Tibial artery (tissue), 4 donors: ENCODE data around the gene C5AR2.

Experiments used
- DNase-seq, 2 donors: peaks; one replicate each; pipeline ENCODE4 v3.0.0-alpha.2; 2019
- H3K27ac ChIP-seq, 2 donors: fragments of 200-600 bp; sonication (generic) in 1 of 2; 1 replicate in 1 of 2; 2 replicates in 1 of 2; pipeline ENCODE4 v1.5.1; 2018 to 2019; ENCODE audit warnings: mild to moderate bottlenecking in 1 of 2
- H3K27me3 ChIP-seq, 2 donors: fragments of 200-600 bp; sonication (generic) in 1 of 2; one replicate each; pipeline versions ENCODE4 v1.5.1 to v1.6.0; 2016 to 2019
- H3K36me3 ChIP-seq, 3 donors: fragments of 200-600 bp; sonication (generic) in 2 of 3; one replicate each; pipeline ENCODE4 v1.5.1; 2016 to 2019; ENCODE audit warnings: mild to moderate bottlenecking in 2 of 3
- H3K4me1 ChIP-seq, 4 donors: fragments of 200-600 bp; sonication (generic) in 2 of 4; 1 replicate in 3 of 4; 2 replicates in 1 of 4; pipeline ENCODE4 v1.5.1; 2016 to 2019
- H3K4me3 ChIP-seq, 2 donors: fragments of 200-600 bp; sonication (generic) in 1 of 2; 1 replicate in 1 of 2; 2 replicates in 1 of 2; pipeline ENCODE4 v1.5.1; 2018 to 2019; ENCODE audit warnings: mild to moderate bottlenecking in 2 of 2
- H3K9me3 ChIP-seq, 3 donors: fragments of 200-600 bp; sonication (generic) in 1 of 3; one replicate each; pipeline ENCODE4 v1.5.1; 2016 to 2019
- CTCF ChIP-seq, 2 experiments: fragments of 200-600 bp in 1 of 2; fragments of 450-650 bp in 1 of 2; IDR thresholded peaks; one replicate each; pipeline ENCODE4 v1.5.1; 2017 to 2019; ENCODE audit warnings: antibody characterized with exemption in 2 of 2, mild to moderate bottlenecking in 1 of 2, moderate library complexity in 1 of 2
- intact Hi-C: fragments of 100-400 bp; cut with DNase I; formaldehyde crosslinking; loops from one replicate; pipeline ENCODE4 v1.15.0; 2023; ENCODE audit warnings: low total_unique reads

Gene C5AR2

GRCh38 chr19:47375694-47376588 is 44.0 kb downstream of the C5AR2 start:
- no peak overlapping the region for H3K27ac ChIP-seq
- H3K36me3 ChIP-seq: peaks cover 71 to 100% (median 93%) of the 10 kb centered on the region in 3 donors
- H3K9me3 ChIP-seq: no peaks in the 10 kb centered on the region
- no peak for DNase-seq
- intact Hi-C loops: no loop called here
- no peak for TF ChIP-seq CTCF (IDR thresholded peaks at IDR 0.05)
- no peaks in the 10 kb centered on the region for H3K27me3 ChIP-seq
- H3K4me3 ChIP-seq: no peak overlapping the region
- no peaks in the 10 kb centered on the region for H3K4me1 ChIP-seq

GRCh38 chr19:47376589-47377144 is 44.7 kb downstream of the C5AR2 start:
- TF ChIP-seq CTCF (IDR thresholded peaks at IDR 0.05): no peak
- no peaks in the 10 kb centered on the region for H3K9me3 ChIP-seq
- intact Hi-C loops: no loop called here
- no peak overlapping the region for H3K4me3 ChIP-seq
- no peak for DNase-seq
- no peak overlapping the region for H3K27ac ChIP-seq
- H3K36me3 ChIP-seq: peaks cover 78 to 100% (median 93%) of the 10 kb centered on the region in 3 donors
- H3K4me1 ChIP-seq: no peaks in the 10 kb centered on the region
- no peaks in the 10 kb centered on the region for H3K27me3 ChIP-seq

- Histone ChIP-seq H3K27me3 (no peaks in the 10 kb centered on the region), H3K9me3 (no peaks in the 10 kb centered on the region), H3K4me1 (no peaks in the 10 kb centered on the region), H3K36me3 (peaks cover 82 to 100% (median 93%) of the 10 kb centered on the region in 3 donors), H3K4me3 (no peak overlapping the region), H3K27ac (no peak overlapping the region)
- DNase-seq: no peak
- TF ChIP-seq CTCF (IDR thresholded peaks at IDR 0.05): no peak
- intact Hi-C loops: no loop called here
Measured at GRCh38 chr19:47377208-47377701, 45.3 kb downstream of the C5AR2 start.

- TF ChIP-seq CTCF (IDR thresholded peaks at IDR 0.05): no peak
- H3K36me3 ChIP-seq: peaks cover 78 to 97% (median 92%) of the 10 kb centered on the region in 3 donors
- no peaks in the 10 kb centered on the region for H3K27me3 ChIP-seq
- no peak overlapping the region for H3K27ac ChIP-seq
- no peaks in the 10 kb centered on the region for H3K4me1 ChIP-seq
- intact Hi-C loops: no loop called here
- no peak for DNase-seq
- H3K4me3 ChIP-seq: no peak overlapping the region
- no peaks in the 10 kb centered on the region for H3K9me3 ChIP-seq
Measured at GRCh38 chr19:47377801-47378200, 45.8 kb downstream of the C5AR2 start.

- TF ChIP-seq CTCF (IDR thresholded peaks at IDR 0.05): no peak
- H3K36me3 ChIP-seq: peaks cover 74 to 93% (median 87%) of the 10 kb centered on the region in 3 donors
- no peak overlapping the region for H3K27ac ChIP-seq
- no peak for DNase-seq
- H3K9me3 ChIP-seq: no peaks in the 10 kb centered on the region
- no peak overlapping the region for H3K4me3 ChIP-seq
- no peaks in the 10 kb centered on the region for H3K4me1 ChIP-seq
- no peaks in the 10 kb centered on the region for H3K27me3 ChIP-seq
- intact Hi-C loops: no loop called here
Measured at GRCh38 chr19:47378246-47378645, 46.3 kb downstream of the C5AR2 start.
